Right lobe of liver (tissue), 4 donors: ENCODE data around the gene CT47A1.

Source experiments
- POLR2A ChIP-seq: fragments of 450-650 bp; IDR thresholded peaks from one replicate; pipeline ENCODE4 v1.6.1; 2017; ENCODE audit warnings: antibody characterized with exemption, mild to moderate bottlenecking
- TF ChIP-seq, protein P1 (sequence below), 4 donors: fragments of 200-600 bp in 3 of 4; fragments of 450-650 bp in 1 of 4; IDR thresholded peaks; one replicate each; pipeline versions ENCODE4 v1.5.1 to v1.8.0; 2016 to 2022; ENCODE audit warnings: antibody characterized with exemption in 4 of 4, mild to moderate bottlenecking in 2 of 4
- donor health status: DM: no; HTN: no; CAD: no.
- donor health status: DM: no; HTN: no; CAD: no.
- donor health status: DM: no; HTN: yes; CAD: no.

DNA sequence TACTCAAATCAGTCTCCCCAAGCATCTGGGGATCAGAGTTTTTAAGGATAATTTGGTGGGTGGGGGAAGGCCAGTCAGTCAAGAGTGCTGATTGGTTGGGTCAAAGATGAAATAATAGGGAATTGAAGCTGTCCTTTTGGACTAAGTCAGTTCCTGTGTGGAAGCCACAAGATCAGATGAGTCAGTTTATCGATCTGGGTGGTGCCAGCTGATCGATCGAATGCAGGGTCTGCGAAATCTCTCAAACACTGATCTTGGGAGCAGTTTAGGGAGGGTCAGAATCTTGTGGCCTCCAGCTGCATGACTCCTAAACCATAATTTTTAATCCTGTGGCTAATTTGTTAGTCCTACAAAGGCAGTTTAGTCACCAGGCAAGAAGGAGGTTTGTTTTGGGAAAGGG is 44.5 kb upstream of the CT47A1 start:
- TF ChIP-seq, protein P1, sequence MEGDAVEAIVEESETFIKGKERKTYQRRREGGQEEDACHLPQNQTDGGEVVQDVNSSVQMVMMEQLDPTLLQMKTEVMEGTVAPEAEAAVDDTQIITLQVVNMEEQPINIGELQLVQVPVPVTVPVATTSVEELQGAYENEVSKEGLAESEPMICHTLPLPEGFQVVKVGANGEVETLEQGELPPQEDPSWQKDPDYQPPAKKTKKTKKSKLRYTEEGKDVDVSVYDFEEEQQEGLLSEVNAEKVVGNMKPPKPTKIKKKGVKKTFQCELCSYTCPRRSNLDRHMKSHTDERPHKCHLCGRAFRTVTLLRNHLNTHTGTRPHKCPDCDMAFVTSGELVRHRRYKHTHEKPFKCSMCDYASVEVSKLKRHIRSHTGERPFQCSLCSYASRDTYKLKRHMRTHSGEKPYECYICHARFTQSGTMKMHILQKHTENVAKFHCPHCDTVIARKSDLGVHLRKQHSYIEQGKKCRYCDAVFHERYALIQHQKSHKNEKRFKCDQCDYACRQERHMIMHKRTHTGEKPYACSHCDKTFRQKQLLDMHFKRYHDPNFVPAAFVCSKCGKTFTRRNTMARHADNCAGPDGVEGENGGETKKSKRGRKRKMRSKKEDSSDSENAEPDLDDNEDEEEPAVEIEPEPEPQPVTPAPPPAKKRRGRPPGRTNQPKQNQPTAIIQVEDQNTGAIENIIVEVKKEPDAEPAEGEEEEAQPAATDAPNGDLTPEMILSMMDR (IDR thresholded peaks at IDR 0.05) = no peak
- TF ChIP-seq POLR2A = no peak
